ENCODE data around the gene SELENON. TPM values are rescaled to one million over a fixed set of nuclear protein-coding genes. Genes with fewer than 3 reads are reported as not detected.

Gene SELENON
- total RNA-seq, 1 experiment from 2014 or later: 90.9 TPM

DNA sequence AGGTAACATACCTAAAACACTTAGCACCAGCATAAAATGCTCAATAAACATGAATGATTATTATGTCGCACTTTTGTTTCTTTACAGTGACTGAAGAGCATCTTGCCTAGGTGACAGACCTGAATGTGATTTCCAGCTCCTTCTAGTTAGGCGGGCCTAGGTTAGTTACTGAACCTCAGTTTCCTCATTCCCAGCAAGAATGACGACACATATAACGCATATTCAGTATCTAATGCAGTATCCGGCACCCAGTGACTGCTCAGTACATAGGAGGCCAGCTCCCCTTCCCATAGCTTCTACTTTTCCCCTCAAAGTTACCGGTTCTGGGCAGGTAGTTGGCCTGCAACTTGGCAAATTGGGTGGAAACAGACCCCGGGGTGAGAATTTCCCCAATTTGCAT is 58.5 kb downstream of the SELENON start:
- peaks cover 9% of the 10 kb centered on the region; the same call in 1 of the 2 replicates for H3K79me2 ChIP-seq (ENCODE audit: insufficient read depth, low read length)
- H2BK20ac ChIP-seq (ENCODE audit: low read depth, low read length, poor library complexity, severe bottlenecking): no peak overlapping the region
- H3K23ac ChIP-seq (ENCODE audit: insufficient read length, low read depth, low read length): no peak overlapping the region
- H2AK5ac ChIP-seq (ENCODE audit: insufficient read length, low read length): no peak overlapping the region
- no peak overlapping the region for H4K91ac ChIP-seq (ENCODE audit: insufficient read length, low read depth, low read length)
- H2BK120ac ChIP-seq (ENCODE audit: low read depth, low read length, poor library complexity, severe bottlenecking): no peak overlapping the region
- Mint-ChIP-seq H3K4me1 (peaks cover 14 to 24% of the 10 kb centered on the region in 2 experiments), H3K9me3 (no peaks in the 10 kb centered on the region), H3K4me3 (peak overlapping the region; percentile 98), H3K27me3 (ENCODE audit: low read depth) (no peaks in the 10 kb centered on the region), H3K27ac (peak overlapping the region; percentile 83 to 99 (median 97); a peak in 5 of 7 replicates), H3K36me3 (ENCODE audit: insufficient read depth in 1 of 3, low read depth in 3 of 3) (peaks cover 0 to 12% (median 12%) of the 10 kb centered on the region in 3 experiments; a peak in 4 of 7 replicates)
- peak overlapping the region; percentile 89 for H4K5ac ChIP-seq (ENCODE audit: insufficient read length, low read depth, low read length)
- peak overlapping the region; percentile 51 for H3K56ac ChIP-seq (ENCODE audit: insufficient read length, low read depth, low read length)
- H3K9ac ChIP-seq (ENCODE audit: extremely low read depth, insufficient read length, low read length): peak overlapping the region; percentile 97
- TF ChIP-seq, protein P1, sequence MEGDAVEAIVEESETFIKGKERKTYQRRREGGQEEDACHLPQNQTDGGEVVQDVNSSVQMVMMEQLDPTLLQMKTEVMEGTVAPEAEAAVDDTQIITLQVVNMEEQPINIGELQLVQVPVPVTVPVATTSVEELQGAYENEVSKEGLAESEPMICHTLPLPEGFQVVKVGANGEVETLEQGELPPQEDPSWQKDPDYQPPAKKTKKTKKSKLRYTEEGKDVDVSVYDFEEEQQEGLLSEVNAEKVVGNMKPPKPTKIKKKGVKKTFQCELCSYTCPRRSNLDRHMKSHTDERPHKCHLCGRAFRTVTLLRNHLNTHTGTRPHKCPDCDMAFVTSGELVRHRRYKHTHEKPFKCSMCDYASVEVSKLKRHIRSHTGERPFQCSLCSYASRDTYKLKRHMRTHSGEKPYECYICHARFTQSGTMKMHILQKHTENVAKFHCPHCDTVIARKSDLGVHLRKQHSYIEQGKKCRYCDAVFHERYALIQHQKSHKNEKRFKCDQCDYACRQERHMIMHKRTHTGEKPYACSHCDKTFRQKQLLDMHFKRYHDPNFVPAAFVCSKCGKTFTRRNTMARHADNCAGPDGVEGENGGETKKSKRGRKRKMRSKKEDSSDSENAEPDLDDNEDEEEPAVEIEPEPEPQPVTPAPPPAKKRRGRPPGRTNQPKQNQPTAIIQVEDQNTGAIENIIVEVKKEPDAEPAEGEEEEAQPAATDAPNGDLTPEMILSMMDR (conservative IDR thresholded peaks at IDR 0.05): no peak
- no peak overlapping the region for H4K8ac ChIP-seq (replicated peaks; ENCODE audit: insufficient read length, low read depth, low read length)
- H2BK15ac ChIP-seq (ENCODE audit: low read depth, low read length): no peak overlapping the region
- H3K4ac ChIP-seq (ENCODE audit: low read depth, low read length): no peak overlapping the region
- H2AFZ ChIP-seq (ENCODE audit: low read length): no peak overlapping the region
- H3K4me1 ChIP-seq (ENCODE audit: insufficient read depth, low read length): peaks cover 3% of the 10 kb centered on the region; the same call in 1 of the 2 replicates
- H3K9me3 ChIP-seq (ENCODE audit: control insufficient read depth, low read depth, low read length): no peaks in the 10 kb centered on the region
- H3K23me2 ChIP-seq (ENCODE audit: insufficient read length, low read depth, low read length, poor library complexity, severe bottlenecking): peaks cover 16% of the 10 kb centered on the region
- H2BK12ac ChIP-seq (ENCODE audit: insufficient read length, low read depth, low read length): no peak overlapping the region
- H4K20me1 ChIP-seq (ENCODE audit: control insufficient read depth, insufficient read depth, insufficient read length): no peaks in the 10 kb centered on the region
- peak overlapping the region; percentile 96 for H3K4me2 ChIP-seq (ENCODE audit: insufficient read depth, insufficient read length, low read length)
- H3K27ac ChIP-seq (ENCODE audit: insufficient read length, low read depth, low read length): no peak overlapping the region
- H3K14ac ChIP-seq (ENCODE audit: insufficient read depth, low read length): peak overlapping the region; percentile 99
- WGBS (ENCODE audit: extremely low coverage, insufficient read length, low lambda C conversion rate): no CpG with 5 or more reads among the region's 7 CpGs
- no peaks in the 10 kb centered on the region for H3K27me3 ChIP-seq (ENCODE audit: insufficient read depth, low read length)
- no peaks in the 10 kb centered on the region for H3K79me1 ChIP-seq (ENCODE audit: insufficient read depth, low read depth, low read length, poor library complexity, severe bottlenecking)
- H3T11ph ChIP-seq (ENCODE audit: low read length): no peak overlapping the region
- H2BK5ac ChIP-seq (ENCODE audit: insufficient read length, low read length): no peak overlapping the region
- no peak for DNase-seq
- peak overlapping the region; percentile 95 for H3K18ac ChIP-seq (ENCODE audit: insufficient read length, low read depth, low read length)

Data from H9 (cell line).